Activated CD8-positive, alpha-beta memory T cell treated with anti-CD3 and anti-CD28 coated beads for 36 hours (primary cell): ENCODE results near the gene GATD1. TPM values are rescaled to one million over a fixed set of nuclear protein-coding genes. Genes with fewer than 3 reads are reported as not detected.

Source experiments
- CTCF ChIA-PET: fragments of 350-600 bp; sonication (Branson Sonifier 250); formaldehyde crosslinking; loops from one replicate; lab custom pipeline; 2021; ENCODE audit warnings: antibody characterized with exemption; lab: Charles Lee
- POLR2A ChIA-PET: fragments of 350-600 bp; sonication (Branson Sonifier 250); formaldehyde crosslinking; loops from one replicate; lab custom pipeline; 2021; ENCODE audit warnings: antibody characterized with exemption; lab: Charles Lee
- total RNA-seq, 2 experiments: library from RNA; stranded (reverse); gene quantifications; one replicate each; pipeline ENCODE4 v1.2.3, GENCODE V29; 2021

The GATD1 gene
- total RNA-seq, 2 experiments from 2014 or later, result 52.6 to 60.4 TPM

DNA sequence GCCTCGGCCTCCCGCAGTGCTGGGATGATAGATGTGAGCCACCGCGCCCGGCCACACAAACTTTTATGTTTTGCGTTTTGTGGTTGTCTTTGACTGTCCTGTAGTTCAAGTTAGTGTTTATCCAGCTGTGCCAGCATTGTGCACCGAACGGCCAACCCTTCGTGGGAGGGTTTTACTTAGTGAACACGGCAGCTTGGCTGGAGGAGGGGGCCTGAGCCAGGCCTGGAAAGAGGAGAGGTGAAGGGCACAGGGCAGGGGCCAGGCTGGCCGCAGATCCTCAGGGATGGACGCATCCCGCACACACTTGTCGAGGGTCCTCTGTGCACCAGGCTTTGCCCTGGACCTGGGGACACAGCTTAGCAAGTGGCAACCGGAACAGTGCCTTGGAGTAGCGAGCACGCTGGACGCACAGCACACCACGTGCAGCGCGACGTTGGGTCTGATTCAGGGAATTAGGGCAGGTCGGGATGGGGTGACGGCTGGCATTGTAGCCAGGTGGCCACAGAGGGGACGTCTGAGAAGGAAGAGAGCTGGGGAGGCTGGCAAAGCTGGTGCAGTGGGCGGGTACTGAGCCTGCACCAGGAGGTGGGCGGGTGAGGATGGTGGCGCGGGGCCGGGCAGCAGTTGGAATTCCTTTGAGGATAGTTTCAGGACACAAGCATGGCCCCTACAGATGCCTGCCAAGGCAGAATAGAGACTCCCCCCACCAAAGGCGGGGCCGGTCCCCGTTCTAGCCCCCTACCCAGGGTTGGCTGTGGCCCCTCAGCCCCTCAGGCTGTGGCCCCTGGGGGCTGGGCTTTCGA, 57.9 kb downstream of the GATD1 start:
- ChIA-PET POLR2A (no interaction called here), CTCF (interaction anchor here (0.8 to 1.9 kb wide), 2 partner anchors 15 to 22 kb away, joined by 4 read pairs; no protein-coding TSS in a partner anchor)

Other genes with a start within 250 kb of the GATD1 start
- gene HRAS, start 241.9 kb downstream of the GATD1 start, total RNA-seq, result 10 to 100 TPM; 75.2 to 79.1 TPM
- 1 to 10 TPM; 1.8 to 2.1 TPM for gene LRRC56, start 240.0 kb downstream of the GATD1 start, total RNA-seq
- gene LMNTD2, start 216.7 kb downstream of the GATD1 start, total RNA-seq, result under 1 TPM; 0.75 to 0.89 TPM
- gene RASSF7, start 216.5 kb downstream of the GATD1 start, total RNA-seq, result 10 to 100 TPM; 19.8 to 21.2 TPM
- 10 to 100 TPM; 46.0 to 47.4 TPM for gene PHRF1, start 201.0 kb downstream of the GATD1 start, total RNA-seq
- gene IRF7, start 161.5 kb downstream of the GATD1 start, total RNA-seq, result 1 to 10 TPM; 7.6 to 9.5 TPM
- not detected for gene CDHR5, start 152.5 kb downstream of the GATD1 start, total RNA-seq
- not detected for gene SCT, start 150.3 kb downstream of the GATD1 start, total RNA-seq
- under 1 TPM; 0.29 to 0.30 TPM for gene DRD4, start 140.2 kb downstream of the GATD1 start, total RNA-seq
- 10 to 100 TPM; 55.6 to 58.7 TPM for gene DEAF1, start 82.3 kb downstream of the GATD1 start, total RNA-seq
- 10 to 100 TPM in 1 of 2 experiments, 1 to 10 TPM in 1; 8.9 to 11.2 TPM for gene TMEM80, start 81.7 kb downstream of the GATD1 start, total RNA-seq
- 10 to 100 TPM; 12.6 to 14.3 TPM for gene EPS8L2, start 71.3 kb downstream of the GATD1 start, total RNA-seq
- gene TALDO1, start 30.0 kb downstream of the GATD1 start, total RNA-seq, result 100 to 1,000 TPM; 270 to 286 TPM
- 1 to 10 TPM; 1.3 to 1.4 TPM for gene CEND1, start 12.6 kb upstream of the GATD1 start, total RNA-seq
- gene SLC25A22, start 20.8 kb upstream of the GATD1 start, total RNA-seq, result 10 to 100 TPM; 81.1 to 83.9 TPM
- gene PIDD1, start 27.7 kb upstream of the GATD1 start, total RNA-seq, result 10 to 100 TPM; 32.7 TPM
- gene RPLP2, start 32.5 kb upstream of the GATD1 start, total RNA-seq, result 1,000 to 10,000 TPM; 2,602 to 2,630 TPM
- gene PNPLA2, start 41.4 kb upstream of the GATD1 start, total RNA-seq, result 10 to 100 TPM; 38.5 to 44.3 TPM
- gene CRACR2B, start 50.4 kb upstream of the GATD1 start, total RNA-seq, result 1 to 10 TPM; 2.9 to 3.4 TPM
- 10 to 100 TPM; 70.2 to 72.8 TPM for gene CD151, start 55.5 kb upstream of the GATD1 start, total RNA-seq
- 100 to 1,000 TPM; 150 to 151 TPM for gene POLR2L, start 65.0 kb upstream of the GATD1 start, total RNA-seq
- 10 to 100 TPM in 1 of 2 experiments, 1 to 10 TPM in 1; 9.4 to 12.7 TPM for gene TSPAN4, start 65.4 kb upstream of the GATD1 start, total RNA-seq
- 10 to 100 TPM; 96.5 to 99.0 TPM for gene CHID1, start 133.3 kb upstream of the GATD1 start, total RNA-seq
- gene AP2A2, start 148.4 kb upstream of the GATD1 start, total RNA-seq, result 10 to 100 TPM; 37.8 to 38.3 TPM